ENCODE results near the gene FGF1.

GRCh38 chr5:142568283-142568995, 117.5 kb downstream of the FGF1 start:
- TF ChIP-seq CREB5 (CRISPR knock-in tag; IDR thresholded peaks at IDR 0.05; ENCODE audit: low read depth) (no peak), ARNTL (CRISPR knock-in tag; IDR thresholded peaks at IDR 0.05; ENCODE audit: borderline replicate concordance, low read depth) (no peak), ISL1 (CRISPR knock-in tag; IDR thresholded peaks at IDR 0.05) (no peak), SNAI2 (CRISPR knock-in tag; IDR thresholded peaks at IDR 0.05) (no peak), CSDC2 (CRISPR knock-in tag; IDR thresholded peaks at IDR 0.05) (no peak)
- TF ChIP-seq, protein P1, sequence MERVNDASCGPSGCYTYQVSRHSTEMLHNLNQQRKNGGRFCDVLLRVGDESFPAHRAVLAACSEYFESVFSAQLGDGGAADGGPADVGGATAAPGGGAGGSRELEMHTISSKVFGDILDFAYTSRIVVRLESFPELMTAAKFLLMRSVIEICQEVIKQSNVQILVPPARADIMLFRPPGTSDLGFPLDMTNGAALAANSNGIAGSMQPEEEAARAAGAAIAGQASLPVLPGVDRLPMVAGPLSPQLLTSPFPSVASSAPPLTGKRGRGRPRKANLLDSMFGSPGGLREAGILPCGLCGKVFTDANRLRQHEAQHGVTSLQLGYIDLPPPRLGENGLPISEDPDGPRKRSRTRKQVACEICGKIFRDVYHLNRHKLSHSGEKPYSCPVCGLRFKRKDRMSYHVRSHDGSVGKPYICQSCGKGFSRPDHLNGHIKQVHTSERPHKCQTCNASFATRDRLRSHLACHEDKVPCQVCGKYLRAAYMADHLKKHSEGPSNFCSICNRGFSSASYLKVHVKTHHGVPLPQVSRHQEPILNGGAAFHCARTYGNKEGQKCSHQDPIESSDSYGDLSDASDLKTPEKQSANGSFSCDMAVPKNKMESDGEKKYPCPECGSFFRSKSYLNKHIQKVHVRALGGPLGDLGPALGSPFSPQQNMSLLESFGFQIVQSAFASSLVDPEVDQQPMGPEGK (CRISPR knock-in tag; IDR thresholded peaks at IDR 0.05; ENCODE audit: borderline replicate concordance), result no peak
